Suppressor macrophage treated with lipopolysaccharide for 4 hours (primary cell): ENCODE data around the gene SLC38A2.

Source experiments
- DNase-seq: peaks from one replicate; pipeline ENCODE4 v3.0.0-alpha.2; 2020

Gene SLC38A2

DNA sequence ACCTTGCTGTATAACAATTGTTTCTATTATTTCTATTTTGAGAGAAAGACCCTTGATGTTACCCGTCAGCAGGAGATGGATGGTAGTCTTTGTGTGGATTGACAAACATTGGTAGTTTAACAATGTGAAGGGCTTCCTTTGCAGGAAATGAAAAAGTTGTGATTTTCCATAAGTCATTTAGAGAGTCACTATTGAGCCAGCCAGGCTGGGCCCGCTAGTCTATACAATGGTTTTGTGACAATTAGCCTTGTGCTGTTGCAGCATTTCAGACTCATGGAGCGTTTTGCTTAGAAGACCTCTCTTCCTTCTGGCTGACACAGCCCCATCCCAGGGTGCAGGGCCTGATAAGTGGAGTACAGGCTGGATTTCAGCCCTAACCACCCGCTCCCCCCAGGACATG is 18.3 kb upstream of the SLC38A2 start:
- DNase-seq: no peak

DNA sequence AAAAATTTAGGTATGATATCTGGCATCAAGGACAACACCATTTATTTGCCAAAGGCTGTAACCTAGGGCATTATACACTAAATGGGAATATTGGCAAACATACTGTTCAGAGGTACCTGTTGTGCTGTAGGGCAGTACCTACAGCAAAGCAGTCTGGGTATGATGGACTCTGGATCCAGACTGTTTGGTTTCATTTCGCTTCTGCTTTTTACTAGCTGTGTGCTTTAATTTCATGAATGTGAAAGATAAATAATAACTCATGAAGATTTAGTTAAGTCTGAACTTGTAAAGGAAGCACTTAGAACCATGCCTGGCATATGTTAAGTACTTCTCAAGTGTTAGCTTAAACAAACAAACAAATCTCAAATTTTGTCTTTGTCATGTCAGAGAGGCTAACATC is 17.7 kb upstream of the SLC38A2 start:
- no peak for DNase-seq

DNA sequence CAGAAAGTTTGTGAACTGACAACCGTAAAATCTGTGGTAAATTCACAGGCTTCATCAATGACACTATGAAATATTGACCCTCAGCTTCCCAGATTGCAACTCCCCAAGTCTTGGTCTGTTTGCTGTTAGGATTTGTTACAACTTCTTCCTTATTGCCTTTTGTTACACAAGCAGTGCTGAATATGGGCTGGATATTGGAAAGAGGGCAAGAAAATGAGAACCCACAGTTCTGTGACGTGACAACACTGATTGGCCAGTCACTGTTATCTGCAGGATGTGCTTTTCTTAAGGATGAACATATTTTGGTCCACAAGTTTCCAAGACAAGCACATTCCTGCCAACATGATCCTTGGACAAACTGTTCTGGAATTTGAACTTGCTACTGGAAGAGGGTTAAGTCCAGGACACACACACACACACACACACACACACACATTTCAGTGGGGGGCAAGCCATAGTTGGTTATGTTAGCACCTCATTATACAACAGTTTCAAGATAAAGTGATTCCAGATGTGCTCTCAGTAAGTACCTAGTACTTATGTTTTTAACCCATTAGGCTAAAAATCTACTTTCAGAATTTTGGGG is 16.6 kb upstream of the SLC38A2 start:
- DNase-seq: no peak

DNA sequence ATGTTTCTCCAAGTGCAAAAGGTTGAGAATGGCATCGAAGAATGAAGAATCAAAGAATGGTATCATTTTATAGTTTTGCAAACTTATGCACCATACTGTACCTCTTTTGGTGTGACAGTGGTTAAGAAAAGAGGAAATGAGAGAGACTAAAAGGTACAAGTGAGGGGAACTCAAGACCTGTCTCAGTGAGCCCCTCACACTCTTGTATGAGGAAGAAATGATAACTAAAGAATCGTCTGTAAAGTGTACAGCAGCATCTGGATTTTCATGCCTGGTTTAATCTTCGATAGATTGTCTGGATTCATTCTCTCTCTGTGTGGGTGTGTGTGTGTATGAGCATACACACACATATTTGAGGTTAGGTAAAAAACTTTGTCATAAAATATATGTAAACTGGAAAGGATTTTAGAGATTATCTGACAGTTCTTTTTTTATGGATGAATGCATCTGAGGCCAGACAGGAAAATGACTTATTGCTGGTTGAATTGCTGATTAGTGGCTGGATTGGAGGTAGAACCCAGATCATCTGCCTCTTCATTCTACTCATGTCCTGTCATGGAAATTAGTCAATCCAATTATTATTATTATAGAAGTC is 16.0 kb upstream of the SLC38A2 start:
- no peak for DNase-seq

DNA sequence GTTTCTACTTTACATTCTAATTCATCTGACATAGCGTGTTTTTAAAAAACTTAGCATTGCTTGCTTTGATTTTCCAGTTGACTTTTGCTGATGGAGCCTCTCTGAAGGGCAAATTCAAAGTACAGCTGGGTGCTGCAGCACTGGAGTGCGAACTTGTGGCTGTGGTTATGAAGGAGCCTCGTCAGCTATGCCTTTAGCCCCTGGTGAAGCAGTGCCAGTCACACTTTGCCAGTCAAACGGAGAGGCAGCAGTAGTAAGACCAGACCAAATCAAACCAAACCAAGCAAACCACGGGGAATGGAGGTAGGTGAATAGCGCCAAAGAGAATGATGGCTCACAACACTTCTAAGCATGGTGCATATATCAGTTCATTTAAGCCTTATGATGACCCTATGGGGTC is 15.1 kb upstream of the SLC38A2 start:
- no peak for DNase-seq

DNA sequence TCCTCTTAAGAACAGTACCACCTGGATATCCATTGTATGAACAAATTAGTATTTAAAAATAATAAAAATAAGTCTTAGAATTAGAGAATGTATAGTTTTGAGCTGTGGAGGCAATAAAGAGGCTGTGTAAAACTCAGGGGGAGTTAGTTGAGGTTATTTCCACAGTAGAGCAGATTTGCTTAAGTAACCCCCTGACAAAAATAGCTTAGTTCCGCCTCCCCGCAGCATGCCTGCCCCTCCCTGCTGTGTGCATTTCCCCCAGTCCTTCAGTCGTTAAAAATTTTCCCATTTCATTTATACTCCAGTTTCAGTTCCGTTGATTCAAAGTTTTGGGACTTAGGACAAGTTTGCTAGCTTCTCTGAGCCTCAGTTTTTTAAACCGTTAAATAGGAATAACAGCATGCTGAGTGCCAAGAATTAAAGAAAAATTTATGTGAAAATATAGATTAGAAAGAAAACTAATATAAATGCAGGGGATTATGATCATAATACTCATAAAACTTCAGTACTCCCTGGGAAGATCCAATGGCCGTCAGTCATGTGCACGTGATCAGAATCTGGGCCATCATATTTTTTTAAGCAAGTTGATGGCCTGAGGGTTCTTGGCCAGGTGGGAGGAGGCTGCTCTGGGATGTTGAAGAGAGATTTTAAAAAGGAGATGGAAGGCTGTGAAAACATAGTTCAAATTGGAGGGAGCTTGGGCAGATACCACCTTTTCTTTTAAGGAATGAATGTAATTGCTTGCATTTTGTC is 14.5 kb upstream of the SLC38A2 start:
- DNase-seq: peak; percentile 85

DNA sequence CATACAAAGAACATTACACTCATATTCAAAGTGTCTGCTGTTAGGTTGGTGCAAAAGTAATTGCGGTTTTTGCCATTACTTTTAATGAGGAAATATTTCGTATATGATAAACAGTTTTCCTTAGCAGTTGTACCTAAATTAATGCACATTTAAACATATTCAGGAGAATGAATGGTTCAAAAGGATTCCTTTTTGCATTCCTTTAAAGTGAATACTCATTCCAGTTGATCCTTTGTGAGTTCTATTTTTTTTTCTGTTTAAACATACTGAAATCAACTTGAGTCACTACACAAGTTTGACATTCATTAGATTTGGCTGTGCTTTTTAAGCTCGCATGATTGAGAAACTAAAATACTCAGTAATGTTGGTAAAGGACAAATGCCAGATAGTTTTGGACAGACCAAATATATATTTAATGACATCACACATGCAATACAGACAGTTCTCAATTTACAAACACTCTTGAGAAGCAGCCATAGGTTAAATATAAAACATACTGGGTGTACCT is 13.8 kb upstream of the SLC38A2 start:
- peak; percentile 41 for DNase-seq

DNA sequence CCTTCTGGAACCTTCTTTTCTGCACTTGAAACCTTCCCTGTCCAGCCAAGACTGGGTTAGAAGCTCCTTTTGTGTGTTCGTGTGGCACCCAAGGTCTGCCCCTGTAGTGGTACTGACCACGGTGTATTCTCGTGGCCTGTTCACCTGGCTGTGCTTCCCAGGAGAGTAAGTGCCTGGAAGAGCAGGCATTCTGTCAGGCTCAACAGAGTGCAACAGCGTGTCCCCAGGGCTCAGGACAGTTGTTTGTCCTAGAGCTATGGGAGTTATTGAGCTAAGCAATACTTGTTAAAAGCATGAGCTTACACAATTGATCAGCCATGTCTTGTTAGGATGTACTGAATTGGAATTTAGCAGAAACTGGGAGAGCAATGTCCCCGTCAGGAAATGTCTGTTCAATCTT is 12.9 kb upstream of the SLC38A2 start:
- DNase-seq: no peak

DNA sequence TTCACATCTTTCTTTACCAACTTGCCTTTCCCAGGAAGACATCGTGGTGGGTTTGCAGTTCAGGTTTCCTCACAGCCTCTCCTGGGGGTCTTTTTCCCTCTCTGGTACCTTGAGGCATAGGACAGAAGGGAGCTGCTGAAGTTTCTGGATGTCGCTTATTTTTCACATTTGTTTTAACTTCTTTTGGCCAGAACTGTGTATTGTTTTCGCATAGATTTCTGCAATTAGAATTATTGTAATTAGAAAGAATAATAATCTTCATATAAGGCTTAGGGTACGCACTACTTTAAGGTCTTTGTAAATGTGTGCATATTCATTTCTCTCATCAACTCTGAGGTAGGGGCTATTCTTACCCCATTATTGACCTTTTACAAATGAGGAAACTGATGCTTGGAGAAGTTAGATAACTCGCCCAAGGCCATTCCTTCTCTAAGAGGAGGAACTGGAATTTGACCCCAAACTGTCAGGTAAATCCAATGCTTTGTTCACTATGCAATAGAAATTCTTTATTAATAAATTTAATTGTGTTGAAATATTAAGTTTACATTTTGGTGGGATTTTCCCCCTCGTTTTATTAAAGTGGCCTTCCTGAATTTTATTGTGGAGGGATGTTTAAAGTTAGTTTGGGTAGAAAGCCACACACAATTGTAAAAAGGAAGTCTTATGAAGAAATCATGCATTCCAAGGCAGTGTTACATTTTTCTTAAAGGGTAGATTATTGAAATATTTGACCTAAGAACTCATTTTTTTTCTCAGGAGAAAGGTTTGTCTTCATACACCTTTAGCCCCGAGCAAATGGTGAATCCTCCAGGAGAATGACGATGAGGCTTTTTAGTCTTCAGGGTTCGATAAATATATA is 12.1 kb upstream of the SLC38A2 start:
- DNase-seq: no peak

DNA sequence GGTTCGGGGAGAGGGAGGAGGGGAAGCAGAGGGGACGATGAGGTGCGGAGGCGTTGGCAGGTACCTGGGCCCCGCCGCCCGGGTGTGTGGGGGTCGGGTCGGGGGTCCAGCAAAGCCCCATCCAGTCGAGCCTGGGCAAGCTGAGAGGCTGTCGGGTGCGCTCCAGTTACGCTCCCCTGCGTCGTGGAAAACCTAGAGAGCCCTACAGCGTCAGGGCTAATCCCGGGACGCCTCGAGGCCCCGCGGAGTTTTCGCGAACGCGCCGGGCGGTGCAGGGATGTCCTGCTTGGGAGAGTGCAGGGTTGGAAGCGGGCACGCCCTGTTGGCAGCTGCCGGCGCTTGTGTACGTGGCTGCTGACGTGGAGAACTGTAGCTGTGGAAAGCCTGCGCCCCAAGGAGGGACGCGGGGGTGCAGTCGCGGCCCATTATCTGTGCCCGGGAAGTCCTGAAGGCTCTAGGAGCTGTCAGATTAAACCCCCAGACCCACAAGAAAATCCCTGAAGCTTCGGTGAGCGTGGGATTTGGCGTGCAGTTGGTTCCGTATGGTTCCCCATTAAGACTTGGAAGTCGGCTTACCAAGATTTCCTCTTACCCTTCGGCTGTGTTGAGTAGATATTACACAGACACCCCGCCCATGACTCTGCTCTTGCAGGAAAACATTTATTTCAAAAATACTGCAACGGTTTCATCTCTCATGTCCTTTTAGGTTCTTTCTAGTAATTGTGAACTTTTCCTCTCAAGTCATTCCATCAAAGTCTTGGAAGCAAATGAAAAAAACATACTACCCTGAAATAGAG is 11.3 kb upstream of the SLC38A2 start:
- DNase-seq: peak; percentile 85

DNA sequence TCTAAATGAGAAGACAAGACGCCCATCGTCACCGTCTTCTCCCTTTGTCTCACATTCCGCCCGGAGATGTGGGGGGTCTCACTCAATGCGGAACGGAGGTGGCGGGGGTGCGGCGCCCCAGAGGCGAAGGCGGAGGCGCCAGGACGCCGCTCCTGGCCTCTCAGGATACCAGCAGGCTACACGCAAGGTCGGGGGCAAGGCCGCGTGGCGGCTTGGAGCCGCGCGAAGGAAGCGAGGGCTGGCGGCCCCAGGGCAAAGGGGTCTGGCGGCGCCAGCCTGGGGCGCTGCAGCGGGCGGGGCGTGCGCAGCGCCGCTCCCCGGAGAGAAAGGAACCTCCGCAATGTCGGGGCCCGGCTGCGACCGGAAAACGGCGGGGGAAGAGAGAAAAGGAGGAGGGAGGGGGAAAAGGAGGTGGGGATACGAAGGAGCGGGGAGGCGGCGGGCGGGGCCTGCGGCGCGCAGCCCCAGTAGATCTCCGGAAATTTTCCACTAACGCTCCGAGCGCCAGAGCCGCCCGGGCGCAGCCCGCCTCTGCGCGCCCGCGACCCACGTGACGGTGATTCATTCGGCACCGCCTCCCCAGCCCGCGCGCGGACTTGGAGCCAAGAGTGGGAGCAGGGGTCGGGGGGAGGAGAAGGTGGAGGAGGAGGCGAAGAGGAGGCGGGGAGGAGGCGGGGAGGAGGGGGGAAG is 10.5 kb upstream of the SLC38A2 start:
- DNase-seq: peak; percentile 95

DNA sequence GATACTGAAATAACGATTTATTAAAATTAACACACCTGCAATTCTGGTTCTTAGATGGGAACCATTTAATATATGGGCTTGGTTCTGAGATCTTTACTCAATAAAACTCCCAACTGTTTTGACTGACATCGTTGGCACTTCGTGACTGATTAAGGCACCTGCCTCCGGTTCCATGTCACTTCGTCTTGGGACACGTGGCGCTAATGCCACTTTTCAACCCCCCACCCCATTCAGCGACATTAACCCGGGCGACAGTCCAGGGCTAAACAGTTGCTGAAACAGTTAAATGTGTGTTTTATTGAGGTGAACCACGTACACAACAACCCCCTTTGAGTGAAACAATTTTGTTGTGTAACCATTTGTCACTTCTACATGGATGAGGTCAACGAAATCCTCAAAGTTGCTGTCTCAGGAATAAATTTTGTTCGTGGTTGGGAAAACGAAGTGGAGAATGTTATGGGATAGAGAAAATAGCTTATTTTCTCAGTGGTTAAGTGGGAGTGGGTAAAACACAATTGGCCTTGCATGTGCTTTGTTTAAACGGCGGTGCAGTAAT is 9.9 kb upstream of the SLC38A2 start:
- DNase-seq: peak; percentile 48

DNA sequence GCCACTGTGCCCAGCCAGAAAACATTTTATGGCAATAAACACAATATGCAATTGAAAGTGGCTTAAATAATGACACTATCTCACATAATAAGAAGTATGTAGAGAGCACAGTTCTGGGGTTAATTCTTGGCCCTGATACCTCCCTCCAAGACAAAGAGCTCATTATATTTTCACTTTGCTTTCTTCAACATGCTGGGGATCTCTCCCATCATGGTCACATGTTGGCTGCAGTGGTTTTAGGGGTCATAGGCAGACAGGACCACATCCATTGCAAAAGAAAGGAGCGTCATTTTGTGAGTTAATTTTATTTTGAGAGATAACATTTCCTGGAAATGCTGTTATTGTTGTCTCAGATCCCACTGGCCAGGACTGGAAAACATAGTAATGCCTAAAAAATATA is 8.3 kb upstream of the SLC38A2 start:
- no peak for DNase-seq

DNA sequence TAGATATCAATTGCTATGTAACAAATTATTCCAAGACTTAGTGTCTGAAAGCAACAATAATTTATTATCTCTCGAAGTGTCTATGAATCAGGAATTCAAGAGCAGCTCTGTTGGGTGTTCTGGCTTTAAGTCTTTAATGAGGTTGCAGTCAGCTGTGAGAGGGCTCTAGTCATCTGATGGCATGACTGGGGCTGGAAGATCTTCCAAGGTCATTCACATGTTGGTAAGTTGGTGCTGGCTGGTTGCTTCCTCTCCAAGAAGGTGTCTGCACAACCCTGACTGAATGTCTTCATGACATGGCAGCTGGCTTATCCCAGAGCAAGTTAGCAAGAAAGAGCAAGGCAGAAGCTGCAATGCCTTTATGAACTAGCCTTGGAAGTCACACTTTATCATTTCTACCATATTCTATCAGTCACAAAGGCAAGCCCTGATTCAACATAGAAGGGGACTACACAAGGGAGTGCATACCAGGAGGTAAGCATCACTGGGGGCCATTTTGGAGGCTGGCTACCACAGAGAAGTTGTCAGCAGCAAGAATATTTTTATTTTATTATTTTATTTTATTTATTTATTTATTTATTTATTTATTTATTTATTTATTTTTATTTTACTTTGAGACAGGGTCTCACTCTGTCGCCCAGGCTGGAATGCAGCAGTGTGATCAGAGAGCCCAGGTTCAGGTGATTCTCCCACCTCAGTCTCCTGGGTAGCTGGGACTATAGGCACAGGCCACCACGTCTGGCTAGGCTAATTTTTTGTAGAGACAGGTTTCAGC is 7.6 kb upstream of the SLC38A2 start:
- no peak for DNase-seq

DNA sequence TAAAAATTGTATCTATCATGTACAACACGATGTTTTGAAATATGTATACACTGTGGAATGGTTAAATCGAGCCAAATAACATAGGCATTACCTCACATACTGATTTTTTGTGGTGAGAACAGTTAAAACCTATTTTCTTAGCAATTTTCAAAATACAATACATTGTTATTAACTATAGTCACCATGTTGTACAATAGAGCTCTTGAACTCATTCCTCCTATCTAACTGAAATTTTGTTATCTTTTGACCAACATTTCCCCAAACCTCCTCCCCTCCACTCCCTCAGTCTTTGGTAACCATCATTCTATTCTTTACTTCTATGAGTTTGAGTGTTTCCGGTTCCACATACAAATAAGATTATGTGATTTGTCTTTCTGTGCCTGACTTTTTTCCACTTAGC is 6.8 kb upstream of the SLC38A2 start:
- no peak for DNase-seq

DNA sequence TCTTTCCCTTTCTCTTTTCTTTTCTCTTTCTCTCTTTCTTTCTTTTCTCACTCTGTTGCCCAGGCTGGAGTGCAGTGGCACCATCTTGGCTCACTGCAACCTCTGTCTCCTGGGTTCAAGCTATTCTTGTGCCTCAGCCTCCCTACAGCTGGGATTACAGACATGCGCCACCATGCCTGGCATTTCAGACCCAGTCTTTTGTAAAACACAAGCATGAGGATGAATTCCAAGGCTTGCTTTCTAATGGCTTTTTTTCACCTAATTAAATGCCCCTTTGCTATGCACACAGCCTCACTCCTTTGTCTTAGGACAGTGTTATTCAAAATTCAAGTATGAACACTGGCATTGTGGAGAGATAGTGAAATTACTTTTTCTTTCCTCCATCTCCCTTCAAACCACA is 6.0 kb upstream of the SLC38A2 start:
- DNase-seq: no peak

DNA sequence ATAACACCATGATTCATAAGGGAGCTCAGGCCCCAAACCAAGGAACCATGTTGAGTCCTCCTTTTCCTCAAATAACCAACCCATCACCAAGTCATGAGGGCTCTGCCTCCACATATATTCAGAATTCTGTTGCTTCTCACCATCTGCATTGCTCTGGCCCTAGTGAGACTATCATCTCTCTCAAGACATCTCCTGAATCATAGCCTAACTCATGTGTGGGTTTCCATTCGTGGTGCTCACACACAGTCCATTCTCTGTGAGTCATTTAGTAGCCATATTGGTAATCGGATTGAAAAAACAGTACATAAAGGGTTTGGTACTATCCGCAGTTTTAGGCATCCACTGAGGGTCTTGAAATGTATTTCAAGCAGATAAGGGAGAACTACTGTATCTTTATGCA is 5.1 kb upstream of the SLC38A2 start:
- no peak for DNase-seq

DNA sequence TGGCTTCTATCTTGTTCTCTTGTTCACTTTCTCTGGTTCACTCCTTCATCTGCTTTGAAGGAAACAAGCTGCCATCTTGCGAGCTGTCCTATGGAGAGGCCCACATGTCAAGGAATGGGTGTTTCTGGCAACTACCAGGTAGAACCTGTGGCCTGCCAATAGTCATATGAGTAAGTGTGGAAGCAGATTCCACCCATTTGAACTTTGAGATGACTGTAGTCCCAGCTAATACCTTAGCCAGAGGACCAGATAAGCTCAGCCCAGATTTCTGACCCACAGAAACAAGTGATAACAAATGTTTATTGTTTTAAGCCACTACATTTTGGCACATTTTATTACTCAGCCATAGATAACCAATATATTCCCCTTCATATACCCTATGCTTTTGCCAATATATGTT is 4.0 kb upstream of the SLC38A2 start:
- DNase-seq: no peak

DNA sequence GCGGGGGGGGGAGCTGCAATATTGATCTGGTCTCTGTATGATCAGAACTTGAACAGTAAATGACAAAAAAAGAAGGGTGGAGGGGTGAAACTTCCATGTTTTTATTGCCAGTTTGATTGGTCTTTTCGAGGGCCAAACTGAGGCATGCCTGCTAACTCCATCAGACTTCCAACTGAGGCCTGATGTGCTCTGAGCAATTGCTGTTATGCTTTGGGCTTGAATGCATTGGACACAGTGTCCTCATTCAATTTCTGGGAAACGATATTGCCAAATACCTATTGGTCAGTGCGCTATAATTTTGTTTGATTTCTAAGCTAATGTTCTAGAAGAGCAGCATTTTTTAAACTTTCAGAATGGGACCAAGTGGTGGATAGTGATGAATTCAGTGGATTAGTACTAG is 2.1 kb upstream of the SLC38A2 start:
- DNase-seq: no peak

DNA sequence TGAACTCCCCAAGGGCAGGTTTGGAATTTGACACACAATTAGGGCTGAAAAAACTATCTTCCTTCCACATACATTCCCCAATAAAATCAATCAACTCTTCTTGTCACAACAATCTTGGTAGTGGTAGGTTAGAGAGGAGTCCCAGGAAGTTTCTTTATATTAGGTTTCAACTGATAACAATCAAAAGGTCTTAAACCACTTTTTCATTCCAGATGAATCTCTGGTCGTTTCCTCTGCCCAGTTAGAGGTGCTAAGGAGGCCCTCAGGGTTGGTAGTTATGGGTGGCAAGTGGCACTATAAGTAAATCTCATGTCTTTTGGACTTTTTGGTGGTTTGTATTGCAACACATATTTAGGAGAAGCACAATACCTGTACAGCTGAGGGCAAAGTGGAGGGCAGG is 1.7 kb upstream of the SLC38A2 start:
- no peak for DNase-seq
